Activated B cell treated with CpG ODN at 0.5 μM for 24 hours (primary cell): Measurements from ENCODE around the gene TMEM130. TPM values are rescaled to one million over a fixed set of nuclear protein-coding genes. Genes with fewer than 3 reads are reported as not detected.

Experiments used
- ATAC-seq: fragments of 200-7000 bp; cut with Tn5 transposase; one replicate; pipeline ENCODE4 v1.10.0; 2021; ENCODE audit warnings: low read depth, mild to moderate bottlenecking, moderate library complexity
- CTCF ChIA-PET: fragments of 350-600 bp; sonication (Branson Sonifier 250); formaldehyde crosslinking; loops from one replicate; lab custom pipeline; 2021; ENCODE audit warnings: antibody characterized with exemption; lab: Charles Lee
- POLR2A ChIA-PET: fragments of 350-600 bp; sonication (Branson Sonifier 250); formaldehyde crosslinking; loops from one replicate; lab custom pipeline; 2021; ENCODE audit warnings: antibody characterized with exemption; lab: Charles Lee
- DNase-seq: peaks from one replicate; pipeline ENCODE4 v3.0.0; 2022
- H3K27ac Mint-ChIP-seq: one replicate; pipeline ENCODE4 v1.8.0; 2020; ENCODE audit warnings: mixed read lengths
- H3K27me3 Mint-ChIP-seq: one replicate; pipeline ENCODE4 v1.8.0; 2021; ENCODE audit warnings: mixed read lengths
- H3K36me3 Mint-ChIP-seq: one replicate; pipeline ENCODE4 v1.8.0; 2021; ENCODE audit warnings: low read depth, mixed read lengths
- H3K4me1 Mint-ChIP-seq: one replicate; pipeline ENCODE4 v1.8.0; 2021; ENCODE audit warnings: mixed read lengths
- H3K4me3 Mint-ChIP-seq: one replicate; pipeline ENCODE4 v1.8.0; 2020; ENCODE audit warnings: mild to moderate bottlenecking, mixed read lengths
- H3K9me3 Mint-ChIP-seq: one replicate; pipeline ENCODE4 v1.8.0; 2020; ENCODE audit warnings: mixed read lengths
- intact Hi-C: fragments of 100-400 bp; cut with micrococcal nuclease; formaldehyde crosslinking; loops from one replicate; pipeline ENCODE4 v1.15.1; 2024
- total RNA-seq: library from RNA; stranded (reverse); gene quantifications from 2 replicates; pipeline ENCODE4 v1.2.3, GENCODE V29; 2022
- TF ChIP-seq, protein P1 (sequence below): fragments of 200-600 bp; IDR thresholded peaks from one replicate; pipeline ENCODE4 v1.8.0; 2022; ENCODE audit warnings: antibody characterized with exemption, mild to moderate bottlenecking

The TMEM130 gene
- total RNA-seq, 1 donor from 2014 or later = 0.31 TPM

DNA sequence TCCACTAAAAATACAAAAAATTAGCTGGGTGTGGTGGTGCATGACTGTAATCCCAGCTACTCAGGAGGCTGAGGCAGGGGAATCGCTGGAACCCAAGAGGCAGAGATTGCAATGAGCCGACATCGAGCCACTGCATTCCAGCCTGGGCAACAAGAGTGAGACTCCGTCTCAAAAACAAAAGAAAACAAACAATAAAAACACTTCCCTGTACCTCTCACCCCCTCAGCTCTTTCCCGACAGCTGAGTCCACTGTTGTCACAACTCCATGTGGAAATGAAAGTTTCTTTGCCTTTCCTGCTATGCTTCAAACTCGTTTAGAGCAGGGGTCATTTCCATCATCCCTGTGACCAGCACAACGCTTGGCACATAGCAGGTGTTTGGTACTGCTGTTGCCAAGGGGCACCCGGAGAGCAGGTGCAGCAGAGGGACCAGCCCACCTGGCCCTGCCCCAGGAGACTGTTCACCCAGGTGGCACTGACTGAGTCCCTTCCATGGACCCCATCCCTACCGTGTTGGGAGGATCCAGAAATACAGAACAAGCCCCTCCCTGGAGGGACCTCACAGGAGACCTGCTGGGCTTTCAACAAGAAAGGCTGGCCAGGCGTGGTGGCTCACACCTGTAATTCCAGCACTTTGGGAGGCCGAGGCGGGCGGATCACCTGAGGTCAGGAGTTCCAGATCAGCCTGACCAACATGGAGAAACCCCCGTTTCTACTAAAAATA is 4.9 kb downstream of the TMEM130 start:
- POLR2A ChIA-PET = no interaction called here
- H3K9me3 Mint-ChIP-seq = no peaks in the 10 kb centered on the region
- ATAC-seq (no peak), DNase-seq (no peak)
- H3K27ac Mint-ChIP-seq = no peak overlapping the region
- CTCF ChIA-PET = no interaction called here
- TF ChIP-seq, protein P1, sequence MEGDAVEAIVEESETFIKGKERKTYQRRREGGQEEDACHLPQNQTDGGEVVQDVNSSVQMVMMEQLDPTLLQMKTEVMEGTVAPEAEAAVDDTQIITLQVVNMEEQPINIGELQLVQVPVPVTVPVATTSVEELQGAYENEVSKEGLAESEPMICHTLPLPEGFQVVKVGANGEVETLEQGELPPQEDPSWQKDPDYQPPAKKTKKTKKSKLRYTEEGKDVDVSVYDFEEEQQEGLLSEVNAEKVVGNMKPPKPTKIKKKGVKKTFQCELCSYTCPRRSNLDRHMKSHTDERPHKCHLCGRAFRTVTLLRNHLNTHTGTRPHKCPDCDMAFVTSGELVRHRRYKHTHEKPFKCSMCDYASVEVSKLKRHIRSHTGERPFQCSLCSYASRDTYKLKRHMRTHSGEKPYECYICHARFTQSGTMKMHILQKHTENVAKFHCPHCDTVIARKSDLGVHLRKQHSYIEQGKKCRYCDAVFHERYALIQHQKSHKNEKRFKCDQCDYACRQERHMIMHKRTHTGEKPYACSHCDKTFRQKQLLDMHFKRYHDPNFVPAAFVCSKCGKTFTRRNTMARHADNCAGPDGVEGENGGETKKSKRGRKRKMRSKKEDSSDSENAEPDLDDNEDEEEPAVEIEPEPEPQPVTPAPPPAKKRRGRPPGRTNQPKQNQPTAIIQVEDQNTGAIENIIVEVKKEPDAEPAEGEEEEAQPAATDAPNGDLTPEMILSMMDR = no peak
- peaks cover 11% of the 10 kb centered on the region for H3K27me3 Mint-ChIP-seq
- intact Hi-C loops = no loop called here
- H3K4me3 Mint-ChIP-seq = no peak overlapping the region
- no peaks in the 10 kb centered on the region for H3K36me3 Mint-ChIP-seq
- H3K4me1 Mint-ChIP-seq = peaks cover 9% of the 10 kb centered on the region

DNA sequence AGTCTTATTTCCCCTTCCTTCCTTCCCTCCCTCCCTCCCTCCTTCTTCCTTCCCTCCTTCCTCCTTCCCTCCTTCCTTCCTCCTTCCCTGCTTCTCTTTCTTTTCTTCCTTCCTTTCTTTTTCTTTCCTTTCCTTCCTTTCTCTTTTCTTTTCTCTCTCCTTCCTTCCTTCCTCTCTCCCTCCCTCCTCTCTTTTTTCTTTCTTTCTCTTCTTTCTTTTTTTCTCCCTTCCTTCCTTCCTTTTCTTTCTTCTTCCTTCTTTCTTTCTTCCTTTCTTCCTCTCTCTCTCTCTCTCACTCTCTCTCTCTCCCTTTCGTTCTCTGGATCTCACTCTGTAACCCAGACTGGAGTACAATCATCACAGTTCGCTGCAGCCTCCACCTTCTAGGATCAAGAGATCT is 6.2 kb downstream of the TMEM130 start:
- ATAC-seq (no peak), DNase-seq (no peak)
- intact Hi-C loops = no loop called here
- POLR2A ChIA-PET = no interaction called here
- H3K4me1 Mint-ChIP-seq = peaks cover 2% of the 10 kb centered on the region
- CTCF ChIA-PET = no interaction called here
- H3K27me3 Mint-ChIP-seq = peaks cover 15% of the 10 kb centered on the region
- no peak overlapping the region for H3K27ac Mint-ChIP-seq
- H3K4me3 Mint-ChIP-seq = no peak overlapping the region
- no peaks in the 10 kb centered on the region for H3K9me3 Mint-ChIP-seq
- H3K36me3 Mint-ChIP-seq = no peaks in the 10 kb centered on the region
- TF ChIP-seq, protein P1 = no peak

DNA sequence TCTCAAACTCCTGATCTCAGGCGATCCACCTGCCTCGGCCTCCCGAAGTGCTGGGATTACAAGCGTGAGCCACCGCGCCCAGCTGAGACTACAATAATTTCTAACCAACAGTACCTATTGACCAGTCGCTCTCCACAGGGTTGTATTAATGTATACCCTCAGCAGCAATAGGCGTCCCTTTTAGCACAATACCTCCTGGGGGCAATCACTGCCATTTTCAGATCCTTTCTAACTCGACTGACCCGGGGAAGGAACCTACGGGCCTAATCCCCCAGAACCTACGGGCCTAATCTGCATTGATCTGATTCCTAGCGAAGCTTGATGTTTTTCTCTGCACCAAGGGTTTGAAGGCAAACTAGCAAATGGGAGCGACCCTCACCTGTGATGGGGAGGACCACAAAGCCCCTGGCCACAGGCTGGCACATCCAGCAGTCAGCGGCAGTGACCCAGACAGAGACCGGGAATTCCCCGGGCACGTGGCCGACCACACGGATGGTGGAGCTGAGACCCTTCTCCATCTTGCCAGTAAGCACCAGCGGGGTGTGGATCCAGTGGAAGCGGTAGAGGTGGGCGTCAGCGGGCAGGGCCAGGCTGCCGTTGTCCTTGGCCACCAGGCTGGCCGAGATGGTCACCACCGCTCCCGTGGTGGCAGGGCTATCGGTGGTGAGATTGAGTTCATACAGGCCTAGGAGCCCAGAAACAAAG is 6.9 kb downstream of the TMEM130 start:
- H3K27ac Mint-ChIP-seq = no peak overlapping the region
- POLR2A ChIA-PET = no interaction called here
- no peak for ATAC-seq

DNA sequence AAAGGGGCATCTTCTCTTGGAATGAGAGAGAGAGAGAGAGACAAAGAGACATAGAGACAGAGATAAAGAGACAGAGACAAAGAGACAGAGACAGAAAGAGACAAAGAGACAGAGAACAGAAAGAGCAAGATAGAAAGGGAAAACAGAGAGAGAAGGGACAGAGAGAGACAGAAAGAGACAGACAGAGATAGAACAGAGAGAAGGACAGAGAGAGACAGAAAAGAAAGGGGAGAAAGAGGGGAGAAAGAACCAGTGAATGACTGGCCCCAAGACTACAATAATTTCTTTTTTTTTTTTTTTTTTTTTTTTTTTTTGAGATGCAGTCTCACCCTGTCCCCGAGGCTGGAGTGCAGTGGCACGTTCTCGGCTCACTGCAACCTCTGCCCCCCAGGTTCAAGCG is 7.6 kb downstream of the TMEM130 start:
- intact Hi-C loops = no loop called here

More for the DNA sequence above, 6.9 kb downstream of the TMEM130 start:
- CTCF ChIA-PET = interaction anchor here (1.4 kb wide), 1 partner anchor 21 kb away, joined by 3 read pairs; no protein-coding TSS in a partner anchor
- H3K9me3 Mint-ChIP-seq = no peaks in the 10 kb centered on the region
- TF ChIP-seq, protein P1 = no peak
- DNase-seq = no peak
- no peak overlapping the region for H3K4me3 Mint-ChIP-seq
- H3K4me1 Mint-ChIP-seq = no peaks in the 10 kb centered on the region
- H3K36me3 Mint-ChIP-seq = no peaks in the 10 kb centered on the region
- peaks cover 19% of the 10 kb centered on the region for H3K27me3 Mint-ChIP-seq
- intact Hi-C loops = no loop called here

DNA sequence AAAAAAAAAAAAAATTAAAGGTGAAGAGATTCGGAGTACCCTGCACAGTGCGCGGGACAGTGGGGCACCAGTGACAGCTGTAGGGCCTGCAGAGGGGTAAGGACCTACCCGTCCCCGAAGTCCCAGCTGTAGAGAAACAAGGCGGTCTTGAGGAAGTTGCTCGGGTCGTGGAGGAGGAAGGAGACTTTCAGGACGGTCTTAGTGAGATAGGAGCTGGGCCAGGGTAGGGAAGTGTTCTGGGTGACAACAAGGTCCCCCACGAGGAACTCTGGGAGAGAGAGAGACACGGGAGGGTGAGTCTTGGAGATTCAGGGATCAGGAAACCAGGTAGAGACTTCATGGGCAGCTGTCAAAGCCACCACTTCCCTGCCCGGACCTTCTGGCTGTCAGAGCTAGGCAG is 9.7 kb downstream of the TMEM130 start:
- peaks cover 19% of the 10 kb centered on the region for H3K27me3 Mint-ChIP-seq
- no peaks in the 10 kb centered on the region for H3K4me1 Mint-ChIP-seq
- ChIA-PET CTCF (no interaction called here), POLR2A (no interaction called here)
- TF ChIP-seq, protein P1 = no peak
- no peaks in the 10 kb centered on the region for H3K36me3 Mint-ChIP-seq
- no peak for ATAC-seq
- no peak overlapping the region for H3K4me3 Mint-ChIP-seq
- DNase-seq = no peak
- no peaks in the 10 kb centered on the region for H3K9me3 Mint-ChIP-seq
- no peak overlapping the region for H3K27ac Mint-ChIP-seq
- intact Hi-C loops = no loop called here

More for the DNA sequence above, 7.6 kb downstream of the TMEM130 start:
- H3K27ac Mint-ChIP-seq = no peak overlapping the region
- ATAC-seq (no peak), DNase-seq (no peak)
- peaks cover 19% of the 10 kb centered on the region for H3K27me3 Mint-ChIP-seq
- CTCF ChIA-PET = interaction anchor here (1.4 to 1.6 kb wide), 2 partner anchors 11 to 20 kb away, joined by 3 to 11 read pairs; no protein-coding TSS in a partner anchor
- H3K4me3 Mint-ChIP-seq = no peak overlapping the region
- TF ChIP-seq, protein P1 = no peak
- POLR2A ChIA-PET = no interaction called here
- no peaks in the 10 kb centered on the region for H3K36me3 Mint-ChIP-seq
- no peaks in the 10 kb centered on the region for H3K4me1 Mint-ChIP-seq
- no peaks in the 10 kb centered on the region for H3K9me3 Mint-ChIP-seq
